ENCODE data around the gene LRP8. TPM values are rescaled to one million over a fixed set of nuclear protein-coding genes. Genes with fewer than 3 reads are reported as not detected.

LRP8 gene
- total RNA-seq, 1 donor from 2014 or later = 15.6 TPM

DNA sequence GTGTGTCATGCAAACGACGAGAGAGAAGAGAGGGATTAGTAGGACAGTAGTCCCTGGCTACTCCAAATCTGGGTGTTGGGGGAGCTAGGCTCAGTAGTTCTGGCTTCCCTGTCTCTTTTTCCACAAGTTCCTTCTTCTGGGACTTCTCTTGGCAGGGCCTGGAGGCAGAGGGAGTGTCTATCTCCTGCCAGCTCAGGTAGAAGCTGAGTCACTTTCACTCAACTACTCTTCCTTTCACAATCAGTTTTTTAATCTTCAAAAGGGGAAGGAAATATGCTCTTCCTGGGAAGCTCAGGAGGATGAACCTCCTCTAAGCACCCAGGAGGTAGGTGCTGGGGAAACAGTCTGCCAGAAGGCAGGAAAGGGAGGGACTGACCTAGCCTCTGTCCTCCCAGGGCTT lies 54.3 kb downstream of the LRP8 start:
- H3K9me3 Mint-ChIP-seq = no peaks in the 10 kb centered on the region
- Histone ChIP-seq H3K4me1 (no peaks in the 10 kb centered on the region), H3F3A (ENCODE audit: low read depth) (no peaks in the 10 kb centered on the region), H3K27me3 (no peaks in the 10 kb centered on the region), H3K4me2 (no peak overlapping the region), H3K27ac (no peak overlapping the region), H3K9me3 (ENCODE audit: low read depth) (no peaks in the 10 kb centered on the region), H3K4me3 (no peak overlapping the region), H2AFZ (replicated peaks) (no peak overlapping the region), H4K20me1 (ENCODE audit: low read depth) (no peaks in the 10 kb centered on the region), H3K36me3 (no peaks in the 10 kb centered on the region), H3K79me2 (ENCODE audit: low read depth) (no peaks in the 10 kb centered on the region), H3K9ac (no peak overlapping the region)
- peaks cover 24% of the 10 kb centered on the region for H3K36me3 Mint-ChIP-seq
- peak overlapping the region; percentile 60 for H3K27ac Mint-ChIP-seq
- peaks cover 8% of the 10 kb centered on the region for H3K27me3 Mint-ChIP-seq (ENCODE audit: insufficient read depth, low read depth)
- no peak overlapping the region for H3K4me3 Mint-ChIP-seq
- peaks cover 4% of the 10 kb centered on the region for H3K4me1 Mint-ChIP-seq
- TF ChIP-seq, protein P1, sequence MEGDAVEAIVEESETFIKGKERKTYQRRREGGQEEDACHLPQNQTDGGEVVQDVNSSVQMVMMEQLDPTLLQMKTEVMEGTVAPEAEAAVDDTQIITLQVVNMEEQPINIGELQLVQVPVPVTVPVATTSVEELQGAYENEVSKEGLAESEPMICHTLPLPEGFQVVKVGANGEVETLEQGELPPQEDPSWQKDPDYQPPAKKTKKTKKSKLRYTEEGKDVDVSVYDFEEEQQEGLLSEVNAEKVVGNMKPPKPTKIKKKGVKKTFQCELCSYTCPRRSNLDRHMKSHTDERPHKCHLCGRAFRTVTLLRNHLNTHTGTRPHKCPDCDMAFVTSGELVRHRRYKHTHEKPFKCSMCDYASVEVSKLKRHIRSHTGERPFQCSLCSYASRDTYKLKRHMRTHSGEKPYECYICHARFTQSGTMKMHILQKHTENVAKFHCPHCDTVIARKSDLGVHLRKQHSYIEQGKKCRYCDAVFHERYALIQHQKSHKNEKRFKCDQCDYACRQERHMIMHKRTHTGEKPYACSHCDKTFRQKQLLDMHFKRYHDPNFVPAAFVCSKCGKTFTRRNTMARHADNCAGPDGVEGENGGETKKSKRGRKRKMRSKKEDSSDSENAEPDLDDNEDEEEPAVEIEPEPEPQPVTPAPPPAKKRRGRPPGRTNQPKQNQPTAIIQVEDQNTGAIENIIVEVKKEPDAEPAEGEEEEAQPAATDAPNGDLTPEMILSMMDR (IDR thresholded peaks at IDR 0.05) = no peak
- no peak for TF ChIP-seq EZH2phosphoT487 (IDR thresholded peaks at IDR 0.05)
- no peak for TF ChIP-seq EZH2 (IDR thresholded peaks at IDR 0.05)
- no peak for DNase-seq (ENCODE audit: low spot score)

DNA sequence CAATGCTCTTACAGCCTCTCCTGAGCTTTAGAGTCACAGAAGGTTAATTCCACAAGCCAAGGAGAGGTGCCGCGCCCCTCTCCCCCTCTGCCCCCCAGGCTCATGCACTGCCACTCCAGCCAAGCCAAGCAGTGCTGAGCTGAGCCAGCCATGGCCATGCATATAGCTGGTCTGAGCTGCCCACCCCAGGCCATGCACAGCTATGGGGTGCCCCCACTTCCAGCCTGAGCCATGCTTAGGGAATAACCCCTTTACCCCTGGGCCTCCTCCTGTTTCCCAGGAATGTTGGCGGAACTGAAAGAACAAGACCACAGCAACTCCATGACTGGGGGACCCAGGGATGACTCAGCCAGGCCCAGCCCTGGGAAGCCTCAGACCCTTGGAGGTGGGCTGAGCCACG lies 55.5 kb downstream of the LRP8 start:
- TF ChIP-seq, protein P1 (IDR thresholded peaks at IDR 0.05) = no peak
- no peak for TF ChIP-seq EZH2phosphoT487 (IDR thresholded peaks at IDR 0.05)
- TF ChIP-seq EZH2 (IDR thresholded peaks at IDR 0.05) = no peak
- no peaks in the 10 kb centered on the region for H3K4me1 ChIP-seq
- no peak overlapping the region for H3K27ac ChIP-seq
- Mint-ChIP-seq H3K36me3 (peaks cover 21% of the 10 kb centered on the region), H3K27me3 (ENCODE audit: insufficient read depth, low read depth) (peaks cover 8% of the 10 kb centered on the region), H3K9me3 (no peaks in the 10 kb centered on the region), H3K4me3 (no peak overlapping the region), H3K27ac (no peak overlapping the region), H3K4me1 (no peaks in the 10 kb centered on the region)
- no peaks in the 10 kb centered on the region for H4K20me1 ChIP-seq (ENCODE audit: low read depth)
- no peak overlapping the region for H2AFZ ChIP-seq (replicated peaks)
- H3K4me2 ChIP-seq = no peak overlapping the region
- no peak overlapping the region for H3K4me3 ChIP-seq
- H3K9me3 ChIP-seq (ENCODE audit: low read depth) = no peaks in the 10 kb centered on the region
- no peak overlapping the region for H3K9ac ChIP-seq
- no peak for DNase-seq (ENCODE audit: low spot score)
- H3K36me3 ChIP-seq = no peaks in the 10 kb centered on the region
- no peaks in the 10 kb centered on the region for H3K79me2 ChIP-seq (ENCODE audit: low read depth)
- no peaks in the 10 kb centered on the region for H3K27me3 ChIP-seq
- H3F3A ChIP-seq (ENCODE audit: low read depth) = no peaks in the 10 kb centered on the region

DNA sequence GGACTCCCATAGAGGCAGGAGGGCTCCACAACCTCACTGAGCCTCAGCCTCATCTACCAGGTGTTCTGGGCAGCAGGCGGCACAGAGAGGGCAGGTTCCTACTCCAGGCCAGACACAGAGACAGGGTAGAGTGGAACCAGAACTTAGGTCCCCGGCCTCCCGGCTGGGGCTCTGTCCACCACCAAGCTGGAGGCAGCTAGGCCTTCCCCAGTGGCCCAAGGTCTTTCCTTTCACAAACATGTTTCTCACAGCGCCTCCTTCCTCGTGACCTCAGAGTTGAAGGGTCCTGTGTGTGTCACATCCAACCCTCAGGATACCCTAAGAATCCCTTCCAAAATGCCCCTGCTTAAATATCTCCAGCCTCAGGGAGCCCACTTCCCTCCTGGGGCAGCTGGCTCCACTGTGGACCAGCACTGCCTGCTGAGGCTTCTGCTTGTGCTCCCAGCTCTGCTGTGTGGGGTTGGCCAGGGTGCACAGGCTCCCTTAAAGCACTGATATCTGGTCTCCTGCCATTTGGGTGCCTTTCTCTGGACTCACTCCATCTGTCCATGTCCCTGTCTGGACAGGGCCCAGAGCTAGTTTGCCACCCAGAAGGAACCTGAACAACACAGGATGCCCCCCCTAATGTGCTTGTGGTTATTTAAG lies 56.3 kb downstream of the LRP8 start:
- no peaks in the 10 kb centered on the region for H3K27me3 ChIP-seq
- Mint-ChIP-seq H3K36me3 (peaks cover 21% of the 10 kb centered on the region), H3K27ac (no peak overlapping the region), H3K27me3 (ENCODE audit: insufficient read depth, low read depth) (peaks cover 10% of the 10 kb centered on the region), H3K4me1 (no peaks in the 10 kb centered on the region), H3K4me3 (no peak overlapping the region), H3K9me3 (no peaks in the 10 kb centered on the region)
- H3K36me3 ChIP-seq = no peaks in the 10 kb centered on the region
- no peak for DNase-seq (ENCODE audit: low spot score)
- H2AFZ ChIP-seq (replicated peaks) = no peak overlapping the region
- H4K20me1 ChIP-seq (ENCODE audit: low read depth) = no peaks in the 10 kb centered on the region
- H3K27ac ChIP-seq = no peak overlapping the region
- no peaks in the 10 kb centered on the region for H3K9me3 ChIP-seq (ENCODE audit: low read depth)
- no peaks in the 10 kb centered on the region for H3K79me2 ChIP-seq (ENCODE audit: low read depth)
- H3K4me2 ChIP-seq = no peak overlapping the region
- no peaks in the 10 kb centered on the region for H3F3A ChIP-seq (ENCODE audit: low read depth)
- H3K9ac ChIP-seq = no peak overlapping the region
- TF ChIP-seq EZH2 (IDR thresholded peaks at IDR 0.05) (no peak), EZH2phosphoT487 (IDR thresholded peaks at IDR 0.05) (no peak)
- TF ChIP-seq, protein P1 (IDR thresholded peaks at IDR 0.05) = no peak
- no peaks in the 10 kb centered on the region for H3K4me1 ChIP-seq
- no peak overlapping the region for H3K4me3 ChIP-seq
